Sigmoid colon (tissue), 4 donors: ENCODE results near the gene TOMM6.

Experiments
- EP300 ChIP-seq, 4 donors: sonication (generic); formaldehyde crosslinking; IDR thresholded peaks; one replicate each; pipeline ENCODE4 v1.6.1; 2017; ENCODE audit warnings: antibody characterized with exemption in 4 of 4
- POLR2A ChIP-seq, 2 donors: fragments of 450-650 bp; IDR thresholded peaks; one replicate each; pipeline ENCODE4 v1.6.1; 2016; ENCODE audit warnings: antibody characterized with exemption in 2 of 2, mild to moderate bottlenecking in 2 of 2, moderate library complexity in 2 of 2
- POLR2AphosphoS5 ChIP-seq, 4 donors: sonication (generic); formaldehyde crosslinking; IDR thresholded peaks; one replicate each; pipeline ENCODE4 v1.6.1; 2017; ENCODE audit warnings: antibody characterized with exemption in 4 of 4
- TF ChIP-seq, protein P1 (sequence below), 4 experiments: fragments of 450-650 bp in 3 of 4; fragments of 200-600 bp in 1 of 4; IDR thresholded peaks; one replicate each; pipeline ENCODE4 v1.5.1; 2016 to 2019; ENCODE audit warnings: antibody characterized with exemption in 4 of 4, mild to moderate bottlenecking in 3 of 4, moderate library complexity in 2 of 4

DNA sequence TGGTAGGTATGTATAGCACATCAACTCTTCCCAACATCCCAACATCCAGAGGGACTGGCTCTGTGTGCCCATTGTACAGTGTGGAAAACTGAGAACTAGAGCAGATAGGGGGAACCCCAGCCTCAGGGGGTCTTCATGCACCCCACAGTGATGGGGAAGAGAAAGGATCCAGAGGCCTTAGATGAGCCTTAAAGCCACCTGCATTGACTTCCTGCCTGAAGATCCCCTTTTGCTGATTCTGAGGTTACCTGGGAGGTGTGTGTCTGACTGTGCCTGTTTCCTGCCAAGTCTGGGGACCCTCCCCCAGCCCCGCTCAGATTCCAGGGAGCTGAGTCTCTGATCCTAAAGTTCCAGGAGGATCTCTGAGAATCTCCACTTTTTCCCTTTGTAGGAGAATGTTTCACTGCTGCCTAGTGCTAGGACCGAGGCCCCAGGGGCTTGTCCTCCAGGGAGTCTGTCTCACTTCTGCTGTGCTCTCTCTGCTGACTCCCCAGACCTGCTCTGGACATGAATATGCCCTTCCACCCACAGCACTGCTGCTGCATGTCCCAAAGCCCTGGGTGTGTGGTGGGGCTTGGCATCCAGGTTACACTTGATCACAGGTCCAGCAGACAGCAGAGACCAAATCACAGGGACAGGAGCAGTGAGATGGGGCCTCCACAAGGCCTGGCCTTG lies 27.5 kb upstream of the TOMM6 start:
- TF ChIP-seq POLR2A (IDR thresholded peaks at IDR 0.05) (no peak), EP300 (IDR thresholded peaks at IDR 0.05) (no peak), POLR2AphosphoS5 (IDR thresholded peaks at IDR 0.05) (no peak)
- TF ChIP-seq, protein P1, sequence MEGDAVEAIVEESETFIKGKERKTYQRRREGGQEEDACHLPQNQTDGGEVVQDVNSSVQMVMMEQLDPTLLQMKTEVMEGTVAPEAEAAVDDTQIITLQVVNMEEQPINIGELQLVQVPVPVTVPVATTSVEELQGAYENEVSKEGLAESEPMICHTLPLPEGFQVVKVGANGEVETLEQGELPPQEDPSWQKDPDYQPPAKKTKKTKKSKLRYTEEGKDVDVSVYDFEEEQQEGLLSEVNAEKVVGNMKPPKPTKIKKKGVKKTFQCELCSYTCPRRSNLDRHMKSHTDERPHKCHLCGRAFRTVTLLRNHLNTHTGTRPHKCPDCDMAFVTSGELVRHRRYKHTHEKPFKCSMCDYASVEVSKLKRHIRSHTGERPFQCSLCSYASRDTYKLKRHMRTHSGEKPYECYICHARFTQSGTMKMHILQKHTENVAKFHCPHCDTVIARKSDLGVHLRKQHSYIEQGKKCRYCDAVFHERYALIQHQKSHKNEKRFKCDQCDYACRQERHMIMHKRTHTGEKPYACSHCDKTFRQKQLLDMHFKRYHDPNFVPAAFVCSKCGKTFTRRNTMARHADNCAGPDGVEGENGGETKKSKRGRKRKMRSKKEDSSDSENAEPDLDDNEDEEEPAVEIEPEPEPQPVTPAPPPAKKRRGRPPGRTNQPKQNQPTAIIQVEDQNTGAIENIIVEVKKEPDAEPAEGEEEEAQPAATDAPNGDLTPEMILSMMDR (IDR thresholded peaks at IDR 0.05), result no peak
